K562 (cell line): ENCODE measurements around the gene MLC1. TPM values are rescaled to one million over a fixed set of nuclear protein-coding genes. Genes with fewer than 3 reads are reported as not detected.

Source experiments
- CAMTA2 ChIP-seq: fragments of 250-450 bp; sonication (Bioruptor Pico); conservative IDR thresholded peaks from 2 replicates; pipeline ENCODE4 v1.5.1; 2022
- CBX2 ChIP-seq: fragments of 200-600 bp; sonication (generic); IDR thresholded peaks from one replicate; pipeline ENCODE4 v1.6.1; 2012; ENCODE audit warnings: mild to moderate bottlenecking, low read length, inconsistent platforms; ENCODE audit not compliant: insufficient read depth, poor library complexity, severe bottlenecking
- CREB3L1 ChIP-seq: fragments of 450-650 bp; IDR thresholded peaks from 2 replicates; pipeline ENCODE4 v1.6.1; 2014; ENCODE audit warnings: low read depth, mild to moderate bottlenecking, moderate library complexity, borderline replicate concordance
- ELF1 ChIP-seq: fragments of 200-800 bp; sonication (Bioruptor generic); IDR thresholded peaks from 2 replicates; pipeline ENCODE4 v1.6.1; 2016; ENCODE audit warnings: missing genetic modification characterization, missing compliant biosample characterization
- NCOA4 ChIP-seq: fragments of 450-650 bp; IDR thresholded peaks from 2 replicates; pipeline ENCODE4 v1.6.1; 2018; ENCODE audit warnings: mild to moderate bottlenecking; ENCODE audit not compliant: partially characterized antibody
- SFPQ ChIP-seq: fragments of 200-400 bp; formaldehyde crosslinking; IDR thresholded peaks from 2 replicates; pipeline ENCODE4 v1.6.1; 2017; ENCODE audit warnings: mild to moderate bottlenecking, low read depth, low read length, moderate library complexity
- TAF15 ChIP-seq: fragments of 200-400 bp; formaldehyde crosslinking; IDR thresholded peaks from 2 replicates; pipeline ENCODE4 v1.6.1; 2017; ENCODE audit warnings: mild to moderate bottlenecking, low read depth, low read length, moderate library complexity
- TEAD2 ChIP-seq: fragments of 450-650 bp; IDR thresholded peaks from 2 replicates; pipeline ENCODE4 v1.6.1; 2016; ENCODE audit warnings: missing genetic modification characterization, control low read depth, missing compliant biosample characterization
- ZNF12 ChIP-seq: sonication (generic); formaldehyde crosslinking; IDR thresholded peaks from 2 replicates; pipeline ENCODE4 v1.4.0; 2020; ENCODE audit warnings: mild to moderate bottlenecking, missing genetic modification reagents
- ZNF766 ChIP-seq: fragments of 200-800 bp; sonication (Bioruptor generic); conservative IDR thresholded peaks from 2 replicates; pipeline ENCODE4 v1.6.1; 2016; ENCODE audit warnings: missing genetic modification characterization, missing compliant biosample characterization
- polyA plus RNA-seq, 8 experiments: library from polyadenylated mRNA; depleted of rRNA in 4 of 8; stranded (reverse) in 5 of 8; unstranded in 3 of 8; fragments of >200 nt; fragmentation: Nextera tagmentation in 2 of 8; fragmentation: Illumina TruSeq in 1 of 8; extraction: Ambion mirVana in 2 of 8; extraction: Trizol in 1 of 8; gene quantifications; 2 replicates each; pipeline versions ENCODE4 v1.2.1 to v1.2.3, GENCODE V29; 2011 to 2014; ENCODE audit warnings: inconsistent platforms in 1 of 8, missing spikeins in 1 of 8
- total RNA-seq, 7 experiments: library from RNA; depleted of rRNA in 6 of 7; stranded (reverse); fragments of >200 nt in 6 of 7; fragmentation: Illumina TruSeq in 2 of 7; extraction: Trizol in 2 of 7; gene quantifications; 2 replicates each; pipeline versions ENCODE4 v1.2.1 to v1.2.3, GENCODE V29; 2011 to 2021; ENCODE audit warnings: low replicate concordance in 1 of 7
- TF ChIP-seq, protein P1 (sequence below): sonication (generic); formaldehyde crosslinking; IDR thresholded peaks from 2 replicates; pipeline ENCODE4 v1.8.0; 2022; ENCODE audit warnings: mild to moderate bottlenecking, missing genetic modification reagents
- TF ChIP-seq, protein P2 (sequence below): IDR thresholded peaks from 2 replicates; pipeline ENCODE4 v1.6.1; 2016; ENCODE audit warnings: missing genetic modification characterization, missing compliant biosample characterization
- TF ChIP-seq, protein P3 (sequence below): fragments of 250-450 bp; sonication (Bioruptor Pico); IDR thresholded peaks from 2 replicates; pipeline ENCODE4 v1.4.0; 2020; ENCODE audit warnings: mild to moderate bottlenecking, moderate library complexity

MLC1 gene
- total and polyA plus RNA-seq, 9 of the 15 experiments (the other 6 are each of a cell fraction or from before 2014, with no cell fraction given) = 0.06 to 0.98 (median 0.39) TPM

DNA sequence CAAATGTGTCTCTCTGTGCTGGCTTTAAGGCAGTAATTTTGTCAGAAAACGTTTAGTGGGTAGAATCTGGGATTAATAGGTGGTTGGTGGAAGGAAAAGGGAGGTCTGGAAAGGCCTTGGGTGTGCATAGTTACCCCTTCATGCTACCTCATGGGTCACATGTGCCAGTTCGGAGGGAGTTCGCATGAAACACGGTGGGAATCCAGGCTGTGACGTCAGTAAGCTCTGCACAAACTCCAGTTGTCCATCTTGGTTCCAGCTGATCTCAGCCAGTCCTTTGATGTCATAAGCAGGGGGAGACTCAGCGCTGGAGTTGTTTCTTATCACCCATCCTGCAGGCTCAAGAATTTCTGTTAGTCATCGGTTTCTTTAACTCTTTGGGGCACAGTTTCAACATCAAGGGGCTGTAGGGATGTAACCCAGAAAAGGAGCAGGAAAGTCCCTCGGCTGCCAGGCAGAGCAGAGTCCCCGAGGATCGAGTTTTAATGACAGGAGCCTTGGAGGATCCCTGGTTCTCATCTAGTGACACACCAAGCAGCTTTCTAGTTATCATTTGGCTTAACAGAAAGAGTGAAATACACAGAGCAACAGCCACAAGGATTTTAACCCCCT is 33.4 kb upstream of the MLC1 start (continued):
- TF ChIP-seq, protein P1, sequence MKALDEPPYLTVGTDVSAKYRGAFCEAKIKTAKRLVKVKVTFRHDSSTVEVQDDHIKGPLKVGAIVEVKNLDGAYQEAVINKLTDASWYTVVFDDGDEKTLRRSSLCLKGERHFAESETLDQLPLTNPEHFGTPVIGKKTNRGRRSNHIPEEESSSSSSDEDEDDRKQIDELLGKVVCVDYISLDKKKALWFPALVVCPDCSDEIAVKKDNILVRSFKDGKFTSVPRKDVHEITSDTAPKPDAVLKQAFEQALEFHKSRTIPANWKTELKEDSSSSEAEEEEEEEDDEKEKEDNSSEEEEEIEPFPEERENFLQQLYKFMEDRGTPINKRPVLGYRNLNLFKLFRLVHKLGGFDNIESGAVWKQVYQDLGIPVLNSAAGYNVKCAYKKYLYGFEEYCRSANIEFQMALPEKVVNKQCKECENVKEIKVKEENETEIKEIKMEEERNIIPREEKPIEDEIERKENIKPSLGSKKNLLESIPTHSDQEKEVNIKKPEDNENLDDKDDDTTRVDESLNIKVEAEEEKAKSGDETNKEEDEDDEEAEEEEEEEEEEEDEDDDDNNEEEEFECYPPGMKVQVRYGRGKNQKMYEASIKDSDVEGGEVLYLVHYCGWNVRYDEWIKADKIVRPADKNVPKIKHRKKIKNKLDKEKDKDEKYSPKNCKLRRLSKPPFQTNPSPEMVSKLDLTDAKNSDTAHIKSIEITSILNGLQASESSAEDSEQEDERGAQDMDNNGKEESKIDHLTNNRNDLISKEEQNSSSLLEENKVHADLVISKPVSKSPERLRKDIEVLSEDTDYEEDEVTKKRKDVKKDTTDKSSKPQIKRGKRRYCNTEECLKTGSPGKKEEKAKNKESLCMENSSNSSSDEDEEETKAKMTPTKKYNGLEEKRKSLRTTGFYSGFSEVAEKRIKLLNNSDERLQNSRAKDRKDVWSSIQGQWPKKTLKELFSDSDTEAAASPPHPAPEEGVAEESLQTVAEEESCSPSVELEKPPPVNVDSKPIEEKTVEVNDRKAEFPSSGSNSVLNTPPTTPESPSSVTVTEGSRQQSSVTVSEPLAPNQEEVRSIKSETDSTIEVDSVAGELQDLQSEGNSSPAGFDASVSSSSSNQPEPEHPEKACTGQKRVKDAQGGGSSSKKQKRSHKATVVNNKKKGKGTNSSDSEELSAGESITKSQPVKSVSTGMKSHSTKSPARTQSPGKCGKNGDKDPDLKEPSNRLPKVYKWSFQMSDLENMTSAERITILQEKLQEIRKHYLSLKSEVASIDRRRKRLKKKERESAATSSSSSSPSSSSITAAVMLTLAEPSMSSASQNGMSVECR (CRISPR knock-in tag) = 0 out of 2 replicates have a peak, but pooled peaks have one; percentile 31
- TF ChIP-seq SFPQ (no peak), CBX2 (no peak), TAF15 (no peak), CAMTA2 (CRISPR knock-in tag) (no peak), ELF1 (peak; percentile 81), NCOA4 (no peak), ZNF766 (CRISPR knock-in tag) (peak; percentile 93), CREB3L1 (peak; percentile 72; the same call in 1 of the 2 replicates), TEAD2 (tag) (peak; percentile 75), ZNF12 (no peak)
- TF ChIP-seq, protein P2, sequence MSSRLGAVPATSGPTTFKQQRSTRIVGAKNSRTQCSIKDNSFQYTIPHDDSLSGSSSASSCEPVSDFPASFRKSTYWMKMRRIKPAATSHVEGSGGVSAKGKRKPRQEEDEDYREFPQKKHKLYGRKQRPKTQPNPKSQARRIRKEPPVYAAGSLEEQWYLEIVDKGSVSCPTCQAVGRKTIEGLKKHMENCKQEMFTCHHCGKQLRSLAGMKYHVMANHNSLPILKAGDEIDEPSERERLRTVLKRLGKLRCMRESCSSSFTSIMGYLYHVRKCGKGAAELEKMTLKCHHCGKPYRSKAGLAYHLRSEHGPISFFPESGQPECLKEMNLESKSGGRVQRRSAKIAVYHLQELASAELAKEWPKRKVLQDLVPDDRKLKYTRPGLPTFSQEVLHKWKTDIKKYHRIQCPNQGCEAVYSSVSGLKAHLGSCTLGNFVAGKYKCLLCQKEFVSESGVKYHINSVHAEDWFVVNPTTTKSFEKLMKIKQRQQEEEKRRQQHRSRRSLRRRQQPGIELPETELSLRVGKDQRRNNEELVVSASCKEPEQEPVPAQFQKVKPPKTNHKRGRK (tag) = no peak
- TF ChIP-seq, protein P3, sequence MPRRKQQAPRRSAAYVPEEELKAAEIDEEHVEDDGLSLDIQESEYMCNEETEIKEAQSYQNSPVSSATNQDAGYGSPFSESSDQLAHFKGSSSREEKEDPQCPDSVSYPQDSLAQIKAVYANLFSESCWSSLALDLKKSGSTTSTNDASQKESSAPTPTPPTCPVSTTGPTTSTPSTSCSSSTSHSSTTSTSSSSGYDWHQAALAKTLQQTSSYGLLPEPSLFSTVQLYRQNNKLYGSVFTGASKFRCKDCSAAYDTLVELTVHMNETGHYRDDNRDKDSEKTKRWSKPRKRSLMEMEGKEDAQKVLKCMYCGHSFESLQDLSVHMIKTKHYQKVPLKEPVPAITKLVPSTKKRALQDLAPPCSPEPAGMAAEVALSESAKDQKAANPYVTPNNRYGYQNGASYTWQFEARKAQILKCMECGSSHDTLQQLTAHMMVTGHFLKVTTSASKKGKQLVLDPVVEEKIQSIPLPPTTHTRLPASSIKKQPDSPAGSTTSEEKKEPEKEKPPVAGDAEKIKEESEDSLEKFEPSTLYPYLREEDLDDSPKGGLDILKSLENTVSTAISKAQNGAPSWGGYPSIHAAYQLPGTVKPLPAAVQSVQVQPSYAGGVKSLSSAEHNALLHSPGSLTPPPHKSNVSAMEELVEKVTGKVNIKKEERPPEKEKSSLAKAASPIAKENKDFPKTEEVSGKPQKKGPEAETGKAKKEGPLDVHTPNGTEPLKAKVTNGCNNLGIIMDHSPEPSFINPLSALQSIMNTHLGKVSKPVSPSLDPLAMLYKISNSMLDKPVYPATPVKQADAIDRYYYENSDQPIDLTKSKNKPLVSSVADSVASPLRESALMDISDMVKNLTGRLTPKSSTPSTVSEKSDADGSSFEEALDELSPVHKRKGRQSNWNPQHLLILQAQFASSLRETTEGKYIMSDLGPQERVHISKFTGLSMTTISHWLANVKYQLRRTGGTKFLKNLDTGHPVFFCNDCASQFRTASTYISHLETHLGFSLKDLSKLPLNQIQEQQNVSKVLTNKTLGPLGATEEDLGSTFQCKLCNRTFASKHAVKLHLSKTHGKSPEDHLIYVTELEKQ (CRISPR knock-in tag) = no peak
